Astrocyte (in vitro differentiated cells and primary cell): ENCODE measurements around the gene ERH. TPM values are rescaled to one million over a fixed set of nuclear protein-coding genes. Genes with fewer than 3 reads are reported as not detected.

Experiments
- DNase-seq: peaks from one replicate; pipeline ENCODE4 v3.0.0-alpha.2; 2010; ENCODE audit warnings: low read depth
- FAIRE-seq: peaks from 2 replicates; lab custom pipeline; 2011; peaks lifted over from hg19 to GRCh38; lab: Jason Lieb, UNC
- H2AFZ ChIP-seq: 2 replicates; pipeline ENCODE4 v1.6.0; 2012; ENCODE audit warnings: low read depth, low read length, inconsistent platforms
- H3K27ac ChIP-seq: 2 replicates; pipeline ENCODE4 v1.5.1; 2011; ENCODE audit warnings: low read depth, low read length, inconsistent platforms
- H3K27me3 ChIP-seq: 2 replicates; pipeline ENCODE4 v1.6.0; 2011; ENCODE audit warnings: low read length, inconsistent platforms; ENCODE audit not compliant: insufficient read depth
- H3K36me3 ChIP-seq: 2 replicates; pipeline ENCODE4 v1.5.1; 2011; ENCODE audit warnings: low read length, inconsistent platforms; ENCODE audit not compliant: insufficient read depth
- H3K4me1 ChIP-seq: 2 replicates; pipeline ENCODE4 v1.5.1; 2011; ENCODE audit warnings: low read length, inconsistent platforms; ENCODE audit not compliant: insufficient read depth
- H3K4me2 ChIP-seq: 2 replicates; pipeline ENCODE4 v1.6.0; 2012; ENCODE audit warnings: low read length, inconsistent platforms
- H3K4me3 ChIP-seq: 2 replicates; pipeline ENCODE4 v1.5.1; 2011; ENCODE audit warnings: low read depth, mild to moderate bottlenecking, low read length, inconsistent platforms; ENCODE audit not compliant: insufficient read depth
- H3K79me2 ChIP-seq: 2 replicates; pipeline ENCODE4 v1.6.0; 2012; ENCODE audit warnings: mild to moderate bottlenecking, low read length, inconsistent platforms; ENCODE audit not compliant: insufficient read depth
- H3K9ac ChIP-seq: 2 replicates; pipeline ENCODE4 v1.6.0; 2012; ENCODE audit warnings: mild to moderate bottlenecking, low read length, inconsistent platforms
- H3K9me3 ChIP-seq: 2 replicates; pipeline ENCODE4 v1.5.1; 2012; ENCODE audit warnings: low read depth, mild to moderate bottlenecking, low read length, inconsistent platforms; ENCODE audit not compliant: insufficient read depth
- H4K20me1 ChIP-seq: 2 replicates; pipeline ENCODE4 v1.6.0; 2012; ENCODE audit warnings: low read length, inconsistent platforms; ENCODE audit not compliant: insufficient read depth
- H3K27ac Mint-ChIP-seq: one replicate; pipeline ENCODE4 v1.8.0; 2021; ENCODE audit warnings: mild to moderate bottlenecking, mixed read lengths; ENCODE audit not compliant: unreplicated experiment
- H3K27me3 Mint-ChIP-seq: one replicate; pipeline ENCODE4 v1.8.0; 2021; ENCODE audit warnings: low read depth, mixed read lengths; ENCODE audit not compliant: unreplicated experiment
- H3K36me3 Mint-ChIP-seq: one replicate; pipeline ENCODE4 v1.8.0; 2021; ENCODE audit warnings: low read depth, mixed read lengths; ENCODE audit not compliant: unreplicated experiment
- H3K4me1 Mint-ChIP-seq: one replicate; pipeline ENCODE4 v1.8.0; 2021; ENCODE audit warnings: low read depth, mixed read lengths; ENCODE audit not compliant: unreplicated experiment
- H3K4me3 Mint-ChIP-seq: one replicate; pipeline ENCODE4 v1.8.0; 2021; ENCODE audit warnings: mild to moderate bottlenecking, moderate library complexity, mixed read lengths; ENCODE audit not compliant: unreplicated experiment
- H3K9me3 Mint-ChIP-seq: one replicate; pipeline ENCODE4 v1.8.0; 2021; ENCODE audit warnings: mild to moderate bottlenecking, mixed read lengths; ENCODE audit not compliant: unreplicated experiment
- EZH2 ChIP-seq: IDR thresholded peaks from 2 replicates; pipeline ENCODE4 v1.6.1; 2012; ENCODE audit warnings: mild to moderate bottlenecking, low read length, inconsistent platforms; ENCODE audit not compliant: insufficient read depth
- total RNA-seq: library from RNA; stranded (reverse); gene quantifications from 2 replicates; pipeline ENCODE4 v1.2.1, GENCODE V29; 2021
- TF ChIP-seq, protein P1 (sequence below): IDR thresholded peaks from 2 replicates; pipeline ENCODE4 v1.5.1; 2011; ENCODE audit warnings: low read depth, mild to moderate bottlenecking, inconsistent platforms, low read length, moderate library complexity; ENCODE audit not compliant: insufficient read depth

ERH gene
- total RNA-seq, 1 donor from 2014 or later = 255 TPM

DNA sequence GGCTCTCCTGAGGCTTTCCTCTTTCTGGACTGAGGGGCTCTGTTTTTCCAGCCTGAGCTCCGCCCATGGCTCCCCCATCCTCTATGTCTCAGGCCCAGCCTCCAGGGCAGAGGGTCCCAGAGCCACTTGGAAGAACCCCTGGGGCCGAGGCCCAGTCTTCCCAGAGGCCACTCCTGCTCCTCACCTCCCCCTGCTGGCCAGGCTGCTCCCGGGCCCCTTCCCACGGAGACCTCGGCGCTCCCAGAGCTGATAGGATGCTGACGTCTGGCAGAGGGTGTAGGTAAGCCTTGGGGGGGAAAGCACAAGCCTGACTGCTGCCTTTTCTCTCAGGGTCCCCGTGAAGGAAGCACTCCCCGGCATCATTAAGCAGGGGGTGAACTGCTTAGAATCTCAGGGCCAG lies 51.4 kb downstream of the ERH start:
- Mint-ChIP-seq H3K4me3 (no peak overlapping the region), H3K9me3 (peaks cover 4% of the 10 kb centered on the region), H3K36me3 (no peaks in the 10 kb centered on the region), H3K27ac (no peak overlapping the region), H3K4me1 (peaks cover 1% of the 10 kb centered on the region), H3K27me3 (peaks cover 51% of the 10 kb centered on the region)
- H4K20me1 ChIP-seq = no peaks in the 10 kb centered on the region
- no peak overlapping the region for H3K4me2 ChIP-seq
- FAIRE-seq (no peak), DNase-seq (no peak)
- H3K27me3 ChIP-seq = peaks cover 5% of the 10 kb centered on the region
- H3K27ac ChIP-seq = no peak overlapping the region
- H2AFZ ChIP-seq = no peak overlapping the region
- no peaks in the 10 kb centered on the region for H3K79me2 ChIP-seq
- H3K36me3 ChIP-seq = no peaks in the 10 kb centered on the region
- H3K4me1 ChIP-seq = no peaks in the 10 kb centered on the region
- H3K9ac ChIP-seq = no peak overlapping the region
- TF ChIP-seq, protein P1, sequence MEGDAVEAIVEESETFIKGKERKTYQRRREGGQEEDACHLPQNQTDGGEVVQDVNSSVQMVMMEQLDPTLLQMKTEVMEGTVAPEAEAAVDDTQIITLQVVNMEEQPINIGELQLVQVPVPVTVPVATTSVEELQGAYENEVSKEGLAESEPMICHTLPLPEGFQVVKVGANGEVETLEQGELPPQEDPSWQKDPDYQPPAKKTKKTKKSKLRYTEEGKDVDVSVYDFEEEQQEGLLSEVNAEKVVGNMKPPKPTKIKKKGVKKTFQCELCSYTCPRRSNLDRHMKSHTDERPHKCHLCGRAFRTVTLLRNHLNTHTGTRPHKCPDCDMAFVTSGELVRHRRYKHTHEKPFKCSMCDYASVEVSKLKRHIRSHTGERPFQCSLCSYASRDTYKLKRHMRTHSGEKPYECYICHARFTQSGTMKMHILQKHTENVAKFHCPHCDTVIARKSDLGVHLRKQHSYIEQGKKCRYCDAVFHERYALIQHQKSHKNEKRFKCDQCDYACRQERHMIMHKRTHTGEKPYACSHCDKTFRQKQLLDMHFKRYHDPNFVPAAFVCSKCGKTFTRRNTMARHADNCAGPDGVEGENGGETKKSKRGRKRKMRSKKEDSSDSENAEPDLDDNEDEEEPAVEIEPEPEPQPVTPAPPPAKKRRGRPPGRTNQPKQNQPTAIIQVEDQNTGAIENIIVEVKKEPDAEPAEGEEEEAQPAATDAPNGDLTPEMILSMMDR = peak; percentile 45
- TF ChIP-seq EZH2 = no peak
- no peak overlapping the region for H3K4me3 ChIP-seq
- no peaks in the 10 kb centered on the region for H3K9me3 ChIP-seq

DNA sequence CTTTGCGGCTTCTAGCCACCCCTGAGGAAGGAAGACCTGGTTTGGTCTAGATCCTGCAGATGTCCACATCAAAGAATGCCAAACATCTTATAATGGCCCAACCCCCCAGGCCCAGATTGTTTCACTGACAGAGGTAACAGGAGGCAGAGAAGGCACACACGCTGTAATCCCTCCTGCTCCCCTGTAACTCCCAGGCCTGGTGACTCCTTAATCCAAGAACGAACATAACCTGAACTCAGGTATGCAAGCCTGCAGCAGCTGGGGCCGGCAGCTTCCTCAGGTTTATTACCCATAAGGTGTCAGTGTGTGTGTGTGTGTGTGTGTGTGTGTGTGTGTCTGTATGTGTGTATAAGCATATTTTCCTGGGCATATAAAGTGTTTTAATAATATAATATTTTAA lies 52.7 kb downstream of the ERH start:
- no peaks in the 10 kb centered on the region for H3K36me3 ChIP-seq
- H3K4me2 ChIP-seq = no peak overlapping the region
- FAIRE-seq (no peak), DNase-seq (no peak)
- H3K9ac ChIP-seq = no peak overlapping the region
- no peak overlapping the region for H3K4me3 Mint-ChIP-seq
- peaks cover 4% of the 10 kb centered on the region for H3K9me3 Mint-ChIP-seq
- no peaks in the 10 kb centered on the region for H4K20me1 ChIP-seq
- no peak overlapping the region for H3K27ac Mint-ChIP-seq
- H3K9me3 ChIP-seq = no peaks in the 10 kb centered on the region
- peaks cover 5% of the 10 kb centered on the region for H3K27me3 ChIP-seq
- H3K36me3 Mint-ChIP-seq = no peaks in the 10 kb centered on the region
- no peaks in the 10 kb centered on the region for H3K4me1 ChIP-seq
- H2AFZ ChIP-seq = no peak overlapping the region
- H3K79me2 ChIP-seq = no peaks in the 10 kb centered on the region
- peaks cover 1% of the 10 kb centered on the region for H3K4me1 Mint-ChIP-seq
- no peak overlapping the region for H3K4me3 ChIP-seq
- TF ChIP-seq EZH2 = no peak
- TF ChIP-seq, protein P1 = no peak
- no peak overlapping the region for H3K27ac ChIP-seq
- peaks cover 48% of the 10 kb centered on the region for H3K27me3 Mint-ChIP-seq

DNA sequence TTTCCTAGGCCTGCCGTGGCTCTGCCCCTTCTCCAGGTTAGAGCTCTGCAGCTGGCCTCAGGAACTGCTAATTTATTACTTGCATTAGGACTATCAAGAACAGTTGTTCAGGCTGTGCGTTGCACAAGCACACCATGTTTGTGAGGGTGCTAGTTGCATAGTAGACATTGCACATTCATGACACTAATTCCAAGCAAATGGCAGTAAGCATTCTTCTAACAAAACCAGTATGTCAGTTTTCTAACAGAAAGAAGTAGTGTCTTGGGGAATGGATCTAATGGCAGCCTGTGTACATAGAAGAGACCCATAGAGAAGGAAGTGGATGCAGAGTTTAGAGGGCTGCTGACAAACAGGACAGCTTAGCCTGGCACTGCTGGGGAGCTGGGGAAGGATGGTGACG lies 53.9 kb downstream of the ERH start:
- FAIRE-seq (no peak), DNase-seq (no peak)
- no peaks in the 10 kb centered on the region for H3K9me3 Mint-ChIP-seq
- peaks cover 1% of the 10 kb centered on the region for H3K4me1 Mint-ChIP-seq
- no peak overlapping the region for H3K27ac Mint-ChIP-seq
- TF ChIP-seq, protein P1 = no peak
- no peak for TF ChIP-seq EZH2
- H3K27me3 Mint-ChIP-seq = peaks cover 50% of the 10 kb centered on the region
- H3K36me3 ChIP-seq = no peaks in the 10 kb centered on the region
- no peak overlapping the region for H3K4me3 ChIP-seq
- no peak overlapping the region for H3K27ac ChIP-seq
- H3K4me2 ChIP-seq = no peak overlapping the region
- no peaks in the 10 kb centered on the region for H3K79me2 ChIP-seq
- no peaks in the 10 kb centered on the region for H4K20me1 ChIP-seq
- H3K4me3 Mint-ChIP-seq = no peak overlapping the region
- H3K9me3 ChIP-seq = no peaks in the 10 kb centered on the region
- H3K4me1 ChIP-seq = no peaks in the 10 kb centered on the region
- H3K36me3 Mint-ChIP-seq = no peaks in the 10 kb centered on the region
- H2AFZ ChIP-seq = no peak overlapping the region
- H3K27me3 ChIP-seq = peaks cover 5% of the 10 kb centered on the region
- H3K9ac ChIP-seq = no peak overlapping the region
